HCT116 (cell line): ENCODE data around the gene MYOF. TPM values are rescaled to one million over a fixed set of nuclear protein-coding genes. Genes with fewer than 3 reads are reported as not detected.

Source experiments
- ATAC-seq: fragments of 200-7000 bp; cut with Tn5 transposase; 2 replicates; pipeline ENCODE4 v1.9.1; 2020; ENCODE audit warnings: mild to moderate bottlenecking, moderate library complexity
- BruUV-seq: library from RNA; stranded (reverse); fragments of 400-500 nt; replicated peaks from 2 replicates; lab custom pipeline; 2021; lab: Mats Ljungman, UMichigan
- CTCF ChIA-PET: fragments of 300-600 bp; sonication (Branson Sonifier 250); formaldehyde crosslinking; loops from one replicate; lab custom pipeline; 2021; ENCODE audit warnings: antibody characterized with exemption; lab: Charles Lee
- POLR2A ChIA-PET: fragments of 300-600, 350-600 bp; sonication (Branson Sonifier 250); formaldehyde crosslinking; loops from one replicate; lab custom pipeline; 2021; ENCODE audit warnings: antibody characterized with exemption; lab: Charles Lee
- RAD21 ChIA-PET, 2 experiments: fragments of 300-600 bp; sonication (Branson Sonifier 250); formaldehyde crosslinking; loops; one replicate each; lab custom pipeline; 2023; ENCODE audit warnings: low total read pairs in 2 of 2; ENCODE audit not compliant: uncharacterized antibody in 2 of 2, unreplicated experiment in 2 of 2, low non-redundant PET in 1 of 2; lab: Charles Lee
- DNase-seq: peaks from one replicate; pipeline ENCODE4 v3.0.0-alpha.2; 2010; ENCODE audit warnings: low read depth, low spot score
- H2AFZ ChIP-seq: fragments of 200-600 bp; shearing (Covaris generic), sonication (generic); 2 replicates; pipeline ENCODE4 v1.6.1; 2017; ENCODE audit warnings: low read depth, mixed run types, mixed read lengths, antibody characterized with exemption, low read length; ENCODE audit not compliant: poor library complexity, severe bottlenecking
- H3K27ac ChIP-seq: 2 replicates; pipeline ENCODE4 v1.5.1; 2012; ENCODE audit warnings: low read depth, low read length
- H3K27me3 ChIP-seq: fragments of 200-600 bp; sonication (generic); 2 replicates; pipeline ENCODE4 v1.6.1; 2016; ENCODE audit warnings: mixed run types, low read length, mixed read lengths; ENCODE audit not compliant: insufficient read depth
- H3K36me3 ChIP-seq, 2 experiments: fragments of 200-500 bp in 1 of 2; fragments of 200-600 bp in 1 of 2; sonication (Bioruptor generic) in 1 of 2; sonication (generic) in 1 of 2; 2 replicates each; pipeline versions ENCODE4 v1.5.1 to v1.6.1; 2014 to 2016; ENCODE audit warnings: low read length in 2 of 2, inconsistent platforms in 1 of 2, mixed read lengths in 1 of 2, mixed run types in 1 of 2; ENCODE audit not compliant: insufficient read depth in 2 of 2, control insufficient read depth in 1 of 2
- H3K4me1 ChIP-seq, 2 experiments: fragments of 200-600 bp in 1 of 2; sonication (generic) in 1 of 2; 2 replicates each; pipeline versions ENCODE4 v1.5.1 to v1.6.1; 2012 to 2017; ENCODE audit warnings: low read length in 2 of 2, inconsistent platforms in 1 of 2, mild to moderate bottlenecking in 1 of 2, mixed read lengths in 1 of 2, mixed run types in 1 of 2, moderate library complexity in 1 of 2; ENCODE audit not compliant: insufficient read depth in 2 of 2, control insufficient read depth in 1 of 2
- H3K4me2 ChIP-seq: fragments of 200-600 bp; sonication (generic); 2 replicates; pipeline ENCODE4 v1.6.1; 2017; ENCODE audit warnings: mixed run types, low read length, mixed read lengths
- H3K4me3 ChIP-seq, 2 experiments: fragments of 200-600 bp in 1 of 2; sonication (generic) in 1 of 2; replicated peaks in 1 of 2; 2 replicates each; pipeline ENCODE4 v1.5.1; 2011 to 2016; ENCODE audit warnings: low read length in 2 of 2, control low read depth in 1 of 2, low read depth in 1 of 2, mild to moderate bottlenecking in 1 of 2, mixed read lengths in 1 of 2, mixed run types in 1 of 2
- H3K79me2 ChIP-seq: fragments of 200-600 bp; sonication (generic); 2 replicates; pipeline ENCODE4 v1.6.1; 2017; ENCODE audit warnings: mild to moderate bottlenecking, mixed run types, low read length, moderate library complexity, mixed read lengths; ENCODE audit not compliant: insufficient read depth
- H3K9ac ChIP-seq: fragments of 200-600 bp; sonication (generic); 2 replicates; pipeline ENCODE4 v1.6.1; 2016; ENCODE audit warnings: low read length, mixed read lengths
- H3K9me2 ChIP-seq: fragments of 200-600 bp; sonication (generic), shearing (Covaris generic); 2 replicates; pipeline ENCODE4 v1.6.1; 2017; ENCODE audit warnings: mixed run types, mild to moderate bottlenecking, moderate library complexity; ENCODE audit not compliant: insufficient read depth
- H3K9me3 ChIP-seq, 2 experiments: fragments of 200-500 bp in 1 of 2; fragments of 200-600 bp in 1 of 2; sonication (Bioruptor generic) in 1 of 2; sonication (generic) in 1 of 2; 2 replicates each; pipeline ENCODE4 v1.6.1; 2014 to 2017; ENCODE audit warnings: low read length in 2 of 2, mixed read lengths in 2 of 2, inconsistent platforms in 1 of 2, low read depth in 1 of 2, mild to moderate bottlenecking in 1 of 2, mixed run types in 1 of 2, moderate library complexity in 1 of 2; ENCODE audit not compliant: control insufficient read depth in 1 of 2, insufficient read depth in 1 of 2
- H4K20me1 ChIP-seq: fragments of 200-600 bp; sonication (generic), shearing (Covaris generic); 2 replicates; pipeline ENCODE4 v1.6.1; 2017; ENCODE audit warnings: mixed run types, mild to moderate bottlenecking, moderate library complexity; ENCODE audit not compliant: insufficient read depth
- CBX3 ChIP-seq: IDR thresholded peaks from 2 replicates; pipeline ENCODE4 v1.6.1; 2012; ENCODE audit warnings: low read depth
- JUND ChIP-seq: IDR thresholded peaks from 2 replicates; pipeline ENCODE4 v1.6.1; 2012
- POLR2AphosphoS5 ChIP-seq: IDR thresholded peaks from 2 replicates; pipeline ENCODE4 v1.6.1; 2011; ENCODE audit warnings: mild to moderate bottlenecking, low read depth, low read length, moderate library complexity
- RAD21 ChIP-seq: IDR thresholded peaks from 2 replicates; pipeline ENCODE4 v1.6.1; 2012; ENCODE audit warnings: low read depth, mild to moderate bottlenecking
- SIN3A ChIP-seq: IDR thresholded peaks from 2 replicates; pipeline ENCODE4 v1.6.1; 2012; ENCODE audit warnings: low read depth
- YY1 ChIP-seq: IDR thresholded peaks from 2 replicates; pipeline ENCODE4 v1.6.1; 2011; ENCODE audit warnings: low read length, low read depth, moderate library complexity, mild to moderate bottlenecking; ENCODE audit not compliant: insufficient replicate concordance; ENCODE audit errors: extremely low read depth
- intact Hi-C: fragments of 100-400 bp; cut with micrococcal nuclease; formaldehyde crosslinking; loops from 2 replicates; pipeline ENCODE4 v1.10.0; 2022
- total RNA-seq: library from RNA; stranded (reverse); gene quantifications from one replicate; pipeline ENCODE4 v1.2.1, GENCODE V29; 2021; ENCODE audit not compliant: unreplicated experiment
- TF ChIP-seq, protein P1 (sequence below), 3 experiments: fragments of 200-600 bp in 1 of 3; sonication (generic) in 1 of 3; IDR thresholded peaks in 2 of 3; conservative IDR thresholded peaks in 1 of 3; 2 replicates each; pipeline ENCODE4 v1.5.1; 2012 to 2017; ENCODE audit warnings: low read depth in 2 of 3, low read length in 2 of 3, antibody characterized with exemption in 1 of 3, borderline replicate concordance in 1 of 3, control low read depth in 1 of 3, mild to moderate bottlenecking in 1 of 3, mixed read lengths in 1 of 3, mixed run types in 1 of 3, moderate library complexity in 1 of 3; ENCODE audit not compliant: insufficient read depth in 1 of 3
- TF ChIP-seq, protein P2 (sequence below): IDR thresholded peaks from 2 replicates; pipeline ENCODE4 v1.6.1; 2011; ENCODE audit warnings: mild to moderate bottlenecking, low read length, moderate library complexity; ENCODE audit not compliant: insufficient replicate concordance; ENCODE audit errors: extremely low read depth

Gene MYOF
- total RNA-seq, 1 experiment from 2014 or later: 250 TPM

DNA sequence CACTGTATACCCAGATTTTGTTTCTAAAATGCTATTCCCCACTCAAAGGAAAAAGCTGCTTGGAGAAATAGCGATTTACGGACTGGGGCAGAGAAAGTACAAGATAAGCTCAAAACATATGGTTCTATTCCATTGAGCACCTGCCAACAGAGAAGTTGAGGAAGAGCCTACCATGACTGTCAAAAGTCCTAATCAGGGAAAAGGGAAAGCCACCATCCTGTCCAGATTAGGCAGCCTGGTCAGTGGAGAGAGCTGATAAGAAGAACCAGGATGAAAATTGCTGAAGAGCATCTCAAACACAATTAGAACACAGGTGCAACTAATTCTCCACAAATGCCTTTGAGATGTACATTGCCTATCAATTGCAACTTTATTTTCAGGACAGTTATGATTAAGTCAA is 104.1 kb downstream of the MYOF start:
- peaks cover 35 to 57% of the 10 kb centered on the region in 2 experiments for H3K4me1 ChIP-seq
- no peaks in the 10 kb centered on the region for H3K27me3 ChIP-seq
- no peak for DNase-seq
- TF ChIP-seq, protein P1, sequence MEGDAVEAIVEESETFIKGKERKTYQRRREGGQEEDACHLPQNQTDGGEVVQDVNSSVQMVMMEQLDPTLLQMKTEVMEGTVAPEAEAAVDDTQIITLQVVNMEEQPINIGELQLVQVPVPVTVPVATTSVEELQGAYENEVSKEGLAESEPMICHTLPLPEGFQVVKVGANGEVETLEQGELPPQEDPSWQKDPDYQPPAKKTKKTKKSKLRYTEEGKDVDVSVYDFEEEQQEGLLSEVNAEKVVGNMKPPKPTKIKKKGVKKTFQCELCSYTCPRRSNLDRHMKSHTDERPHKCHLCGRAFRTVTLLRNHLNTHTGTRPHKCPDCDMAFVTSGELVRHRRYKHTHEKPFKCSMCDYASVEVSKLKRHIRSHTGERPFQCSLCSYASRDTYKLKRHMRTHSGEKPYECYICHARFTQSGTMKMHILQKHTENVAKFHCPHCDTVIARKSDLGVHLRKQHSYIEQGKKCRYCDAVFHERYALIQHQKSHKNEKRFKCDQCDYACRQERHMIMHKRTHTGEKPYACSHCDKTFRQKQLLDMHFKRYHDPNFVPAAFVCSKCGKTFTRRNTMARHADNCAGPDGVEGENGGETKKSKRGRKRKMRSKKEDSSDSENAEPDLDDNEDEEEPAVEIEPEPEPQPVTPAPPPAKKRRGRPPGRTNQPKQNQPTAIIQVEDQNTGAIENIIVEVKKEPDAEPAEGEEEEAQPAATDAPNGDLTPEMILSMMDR (IDR thresholded peaks at IDR 0.05 in 2 of 3, conservative IDR thresholded peaks at IDR 0.05 in 1 of 3; ENCODE audit: borderline replicate concordance in 1 of 3, insufficient read depth in 1 of 3, low read depth in 2 of 3, low read length in 2 of 3): no peak
- no peak for TF ChIP-seq RAD21
- no peak for TF ChIP-seq YY1
- TF ChIP-seq JUND: no peak
- TF ChIP-seq POLR2AphosphoS5: no peak
- TF ChIP-seq, protein P2, sequence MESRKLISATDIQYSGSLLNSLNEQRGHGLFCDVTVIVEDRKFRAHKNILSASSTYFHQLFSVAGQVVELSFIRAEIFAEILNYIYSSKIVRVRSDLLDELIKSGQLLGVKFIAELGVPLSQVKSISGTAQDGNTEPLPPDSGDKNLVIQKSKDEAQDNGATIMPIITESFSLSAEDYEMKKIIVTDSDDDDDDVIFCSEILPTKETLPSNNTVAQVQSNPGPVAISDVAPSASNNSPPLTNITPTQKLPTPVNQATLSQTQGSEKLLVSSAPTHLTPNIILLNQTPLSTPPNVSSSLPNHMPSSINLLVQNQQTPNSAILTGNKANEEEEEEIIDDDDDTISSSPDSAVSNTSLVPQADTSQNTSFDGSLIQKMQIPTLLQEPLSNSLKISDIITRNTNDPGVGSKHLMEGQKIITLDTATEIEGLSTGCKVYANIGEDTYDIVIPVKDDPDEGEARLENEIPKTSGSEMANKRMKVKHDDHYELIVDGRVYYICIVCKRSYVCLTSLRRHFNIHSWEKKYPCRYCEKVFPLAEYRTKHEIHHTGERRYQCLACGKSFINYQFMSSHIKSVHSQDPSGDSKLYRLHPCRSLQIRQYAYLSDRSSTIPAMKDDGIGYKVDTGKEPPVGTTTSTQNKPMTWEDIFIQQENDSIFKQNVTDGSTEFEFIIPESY: no peak
- TF ChIP-seq SIN3A: no peak
- TF ChIP-seq CBX3: no peak
- no peak overlapping the region for H2AFZ ChIP-seq
- BruUV-seq: no TSS peak
- H3K27ac ChIP-seq: peak overlapping the region; percentile 80
- H3K36me3 ChIP-seq: peaks cover 37 to 66% of the 10 kb centered on the region in 2 experiments
- peak overlapping the region; percentile 41; the same call in 1 of the 2 replicates for H3K9ac ChIP-seq
- no peak overlapping the region for H3K4me3 ChIP-seq
- ATAC-seq: no peak
- no peaks in the 10 kb centered on the region for H4K20me1 ChIP-seq
- CTCF ChIA-PET: interaction anchor here (1.1 to 7.6 kb wide), 5 partner anchors 20 to 371 kb away, joined by 3 to 196 read pairs (median 3); partner anchors contain the start of gene MYOF
- H3K9me2 ChIP-seq: no peaks in the 10 kb centered on the region
- no peaks in the 10 kb centered on the region for H3K9me3 ChIP-seq
- peaks cover 40% of the 10 kb centered on the region; the same call in 1 of the 2 replicates for H3K79me2 ChIP-seq
- POLR2A ChIA-PET: interaction anchor here (1.8 to 3.0 kb wide), 2 partner anchors 88 to 105 kb away, joined by 8 to 36 read pairs; partner anchors contain the start of gene MYOF
- intact Hi-C loops: loop anchor here (10.0 kb wide), 1 partner anchor 307 kb away; no protein-coding TSS in a partner anchor
- H3K4me2 ChIP-seq: 0 out of 2 replicates have a peak overlapping the region, but pooled peaks have one; percentile 38
- RAD21 ChIA-PET: interaction anchor here in 1 of 2 experiments (3.3 kb wide), 1 partner anchor 104 kb away, joined by 40 read pairs; the partner anchor contains the start of gene MYOF
